ENCODE results near the gene GRAP2.
"Not testable (repeated sequence)": the region's sequence is repeated elsewhere in the genome, so short reads cannot be mapped to it uniquely, and the experiment has no call there.

DNA sequence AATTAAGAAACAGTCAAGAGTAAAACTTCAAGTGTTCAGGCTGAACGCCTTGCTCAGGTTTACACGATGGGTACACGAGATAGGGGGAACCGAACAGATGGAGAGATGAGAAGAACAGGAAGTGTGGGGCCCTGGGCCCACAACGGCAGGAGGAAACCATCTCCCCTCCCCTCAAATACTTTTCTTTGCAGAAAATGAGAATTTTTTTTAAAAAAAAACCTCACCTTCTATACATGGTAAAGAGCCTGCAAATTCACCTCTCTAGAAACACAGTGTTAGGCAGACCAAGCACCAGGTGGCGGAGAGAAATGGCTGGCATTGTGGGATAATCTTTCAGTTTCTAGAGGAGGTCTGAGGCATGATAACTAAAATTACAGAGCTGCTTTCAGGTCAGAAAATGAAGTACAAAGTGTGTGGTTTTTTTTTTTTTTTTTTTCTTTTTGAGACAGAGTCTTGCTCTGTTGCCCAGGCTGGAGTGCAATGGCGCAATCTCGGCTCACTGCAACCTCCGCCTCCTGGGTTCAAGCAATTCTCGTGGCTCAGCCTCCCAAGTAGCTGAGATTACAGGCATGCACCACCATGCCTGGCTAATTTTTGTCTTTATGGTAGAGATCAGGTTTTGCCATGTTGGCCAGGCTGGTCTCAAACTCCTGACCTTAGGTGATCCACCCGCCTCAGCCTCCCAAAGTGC lies 50.9 kb downstream of the GRAP2 start:
- not testable (repeated sequence) for TF ChIP-seq MLLT10 (CRISPR knock-in tag; IDR thresholded peaks at IDR 0.05); PHF8 (CRISPR knock-in tag; IDR thresholded peaks at IDR 0.05); ZFX (CRISPR knock-in tag; IDR thresholded peaks at IDR 0.05; ENCODE audit: low read depth); NFE2L2 (IDR thresholded peaks at IDR 0.05; ENCODE audit: low read length); SP1 (IDR thresholded peaks at IDR 0.05); SP1 (CRISPR knock-in tag; IDR thresholded peaks at IDR 0.05); POLR2AphosphoS2 (IDR thresholded peaks at IDR 0.05; ENCODE audit: low read depth, low read length); TOE1 (CRISPR knock-in tag; IDR thresholded peaks at IDR 0.05); TAF1 (CRISPR knock-in tag; IDR thresholded peaks at IDR 0.05); CEBPB (IDR thresholded peaks at IDR 0.05; ENCODE audit: borderline replicate concordance, low read depth, low read length)

Measured in HepG2 (cell line).